ENCODE measurements around the gene CALML5.
"Not testable (repeated sequence)": the region's sequence is repeated elsewhere in the genome, so short reads cannot be mapped to it uniquely, and the experiment has no call there.

Gene CALML5

DNA sequence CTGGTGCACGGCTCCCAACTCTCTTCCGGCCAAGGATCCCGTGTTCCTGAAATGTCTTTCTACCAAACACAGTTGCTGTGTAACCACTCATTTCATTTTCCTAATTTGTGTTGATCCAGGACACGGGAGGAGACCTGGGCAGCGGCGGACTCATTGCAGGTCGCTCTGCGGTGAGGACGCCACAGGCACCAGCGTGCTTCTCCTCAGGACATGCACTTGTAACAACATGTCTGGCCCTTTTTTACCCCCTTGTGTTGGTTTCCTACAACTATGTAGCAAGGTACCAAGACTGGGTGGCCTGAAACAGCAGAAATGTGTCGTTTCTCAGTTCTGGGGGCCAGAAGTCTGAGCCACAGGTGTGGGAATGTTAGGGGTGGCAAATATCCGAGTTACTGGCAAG, 18.2 kb downstream of the CALML5 start:
- Histone ChIP-seq H3K9me3 (ENCODE audit: insufficient read depth, low read depth, low read length) (no peaks in the 10 kb centered on the region), H3K9ac (ENCODE audit: low read depth, low read length) (no peak overlapping the region), H3K27me3 (ENCODE audit: insufficient read depth, low read length) (no peaks in the 10 kb centered on the region), H3K4me1 (ENCODE audit: insufficient read depth, low read length) (peaks cover 13% of the 10 kb centered on the region), H3K27ac (ENCODE audit: low read length) (no peak overlapping the region), H3K4me3 (ENCODE audit: low read length) (no peak overlapping the region), H3K36me3 (ENCODE audit: insufficient read depth, low read depth, low read length) (no peaks in the 10 kb centered on the region)

DNA sequence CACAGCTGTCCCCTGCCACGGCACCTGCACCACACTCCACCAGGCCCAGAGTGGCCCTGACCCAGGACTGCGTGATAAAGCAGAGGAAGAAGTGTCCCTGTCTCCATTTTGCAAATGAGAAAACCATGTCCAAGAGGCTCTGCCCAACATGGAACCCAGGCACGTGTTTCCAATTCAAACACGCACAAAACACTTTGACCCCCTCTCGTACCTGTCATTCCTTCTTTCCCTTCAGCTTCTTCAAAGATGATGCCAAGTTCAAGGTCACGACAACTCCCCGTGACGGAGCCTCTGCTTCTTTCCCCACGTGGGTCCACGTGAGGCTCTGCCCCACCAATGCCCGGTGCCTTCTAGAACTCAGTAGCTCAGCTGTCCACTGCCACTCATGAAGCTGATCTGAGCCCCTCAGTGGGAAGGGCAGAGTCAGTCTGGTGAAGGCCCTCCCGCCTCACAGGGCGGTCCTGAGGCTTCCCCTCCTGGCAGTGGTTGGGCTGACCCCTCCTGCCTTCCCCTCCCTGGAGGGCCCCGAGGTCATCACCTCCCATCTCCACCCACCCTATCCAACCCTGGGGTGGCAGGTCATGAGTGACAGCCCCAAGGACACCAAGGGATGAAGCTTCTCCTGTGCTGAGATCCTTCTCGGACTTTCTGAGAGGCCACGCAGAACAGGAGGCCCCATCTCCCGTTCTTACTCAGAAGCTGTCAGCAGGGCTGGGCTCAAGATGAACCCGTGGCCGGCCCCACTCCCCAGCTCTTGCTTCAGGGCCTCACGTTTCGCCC, 19.0 kb downstream of the CALML5 start:
- H3K36me3 ChIP-seq (ENCODE audit: insufficient read depth, low read depth, low read length): no peaks in the 10 kb centered on the region
- no peaks in the 10 kb centered on the region for H3K27me3 ChIP-seq (ENCODE audit: insufficient read depth, low read length)
- peaks cover 15% of the 10 kb centered on the region for H3K4me1 ChIP-seq (ENCODE audit: insufficient read depth, low read length)
- H3K9ac ChIP-seq (ENCODE audit: low read depth, low read length): no peak overlapping the region
- no peak overlapping the region for H3K27ac ChIP-seq (ENCODE audit: low read length)
- no peak overlapping the region for H3K4me3 ChIP-seq (ENCODE audit: low read length)
- no peaks in the 10 kb centered on the region for H3K9me3 ChIP-seq (ENCODE audit: insufficient read depth, low read depth, low read length)

DNA sequence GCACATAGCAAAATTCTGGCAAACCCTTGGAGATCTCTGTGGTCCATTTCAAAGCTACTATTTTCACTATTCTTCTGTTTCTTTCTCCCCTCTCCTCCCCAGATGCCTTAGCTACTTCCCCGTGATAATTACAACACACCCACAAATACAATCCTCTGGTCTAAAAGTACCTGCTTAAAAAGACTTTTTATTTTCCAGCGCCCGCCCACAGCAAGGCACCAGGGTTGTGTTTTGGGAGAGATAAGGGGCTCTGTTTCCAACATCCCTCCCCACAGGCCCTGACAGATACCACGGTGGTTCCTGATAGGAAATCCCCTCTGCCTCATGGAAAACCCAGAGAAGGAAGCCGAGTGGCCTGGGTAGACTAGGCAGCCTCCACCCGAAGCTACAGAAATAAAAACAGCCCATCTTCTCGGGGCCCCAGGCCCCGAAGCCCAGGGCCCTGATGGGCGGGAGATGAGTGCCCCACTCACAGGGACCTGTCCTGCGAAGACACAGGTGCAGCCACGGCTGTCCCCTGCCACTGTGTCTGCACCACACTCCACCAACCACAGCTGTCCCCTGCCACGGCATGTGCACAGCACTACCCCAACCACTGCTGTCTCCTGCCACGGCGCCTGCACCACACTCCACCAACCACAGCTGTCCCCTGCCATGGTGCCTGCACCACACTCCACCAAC, 19.7 kb downstream of the CALML5 start:
- Histone ChIP-seq H3K4me1 (ENCODE audit: insufficient read depth, low read length) (peaks cover 15% of the 10 kb centered on the region), H3K9ac (ENCODE audit: low read depth, low read length) (no peak overlapping the region), H3K4me3 (ENCODE audit: low read length) (no peak overlapping the region), H3K36me3 (ENCODE audit: insufficient read depth, low read depth, low read length) (no peaks in the 10 kb centered on the region), H3K27me3 (ENCODE audit: insufficient read depth, low read length) (no peaks in the 10 kb centered on the region), H3K27ac (ENCODE audit: low read length) (no peak overlapping the region), H3K9me3 (ENCODE audit: insufficient read depth, low read depth, low read length) (no peaks in the 10 kb centered on the region)

DNA sequence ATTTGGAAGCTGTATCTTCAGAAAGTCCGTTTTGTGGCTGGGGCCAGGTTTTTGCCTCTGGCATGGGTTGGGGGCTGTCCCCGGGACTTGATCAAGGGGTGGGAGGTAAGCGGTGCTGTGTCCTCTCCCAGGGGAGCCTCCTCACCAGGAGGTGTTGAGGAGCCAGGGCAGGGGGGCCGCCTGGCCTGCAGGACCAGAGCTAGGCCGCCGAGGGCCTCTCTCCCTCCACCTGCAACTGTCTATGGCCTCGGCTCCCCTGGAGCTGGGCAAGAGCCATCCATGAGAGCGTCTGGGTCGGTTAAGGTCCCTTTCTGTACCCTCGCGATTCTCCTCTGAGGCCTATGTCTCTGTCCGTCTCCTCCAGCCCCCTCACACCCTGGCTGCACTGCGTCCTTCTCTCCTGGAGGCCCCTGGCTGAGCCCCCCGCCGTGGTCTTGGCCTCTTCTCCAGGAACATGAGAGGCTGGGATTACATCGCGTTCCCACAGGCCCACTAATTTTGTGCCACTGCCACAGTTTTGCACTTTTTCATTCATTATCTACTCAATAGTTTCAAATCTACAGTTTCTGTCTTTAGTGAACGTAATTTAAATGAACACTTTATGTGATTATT, 20.6 kb downstream of the CALML5 start:
- H3K27me3 ChIP-seq (ENCODE audit: insufficient read depth, low read length): no peaks in the 10 kb centered on the region
- H3K4me1 ChIP-seq (ENCODE audit: insufficient read depth, low read length): peaks cover 15% of the 10 kb centered on the region
- no peak overlapping the region for H3K27ac ChIP-seq (ENCODE audit: low read length)
- H3K36me3 ChIP-seq (ENCODE audit: insufficient read depth, low read depth, low read length): no peaks in the 10 kb centered on the region
- no peak overlapping the region for H3K9ac ChIP-seq (ENCODE audit: low read depth, low read length)
- no peaks in the 10 kb centered on the region for H3K9me3 ChIP-seq (ENCODE audit: insufficient read depth, low read depth, low read length)
- H3K4me3 ChIP-seq (ENCODE audit: low read length): no peak overlapping the region

GRCh38 chr10:5477948-5478693, 21.2 kb downstream of the CALML5 start:
- Histone ChIP-seq H3K27ac (ENCODE audit: low read length) (no peak overlapping the region), H3K4me1 (ENCODE audit: insufficient read depth, low read length) (peaks cover 15% of the 10 kb centered on the region), H3K36me3 (ENCODE audit: insufficient read depth, low read depth, low read length) (no peaks in the 10 kb centered on the region), H3K9me3 (ENCODE audit: insufficient read depth, low read depth, low read length) (no peaks in the 10 kb centered on the region), H3K27me3 (ENCODE audit: insufficient read depth, low read length) (no peaks in the 10 kb centered on the region), H3K4me3 (ENCODE audit: low read length) (no peak overlapping the region), H3K9ac (ENCODE audit: low read depth, low read length) (no peak overlapping the region; the same call in 1 of the 2 replicates)

- H3K9me3 ChIP-seq (ENCODE audit: insufficient read depth, low read depth, low read length): no peaks in the 10 kb centered on the region
Observed at GRCh38 chr10:5476918-5477525, 22.3 kb downstream of the CALML5 start.

GRCh38 chr10:5475974-5476807, 23.2 kb downstream of the CALML5 start:
- not testable (repeated sequence) for H3K36me3 ChIP-seq (ENCODE audit: insufficient read depth, low read depth, low read length); H3K27ac ChIP-seq (ENCODE audit: low read length); H3K9ac ChIP-seq (ENCODE audit: low read depth, low read length); H3K9me3 ChIP-seq (ENCODE audit: insufficient read depth, low read depth, low read length); H3K4me3 ChIP-seq (ENCODE audit: low read length); H3K27me3 ChIP-seq (ENCODE audit: insufficient read depth, low read length)
- H3K4me1 ChIP-seq (ENCODE audit: insufficient read depth, low read length): peaks cover 15% of the 10 kb centered on the region

More at GRCh38 chr10:5476918-5477525, 22.3 kb downstream of the CALML5 start:
- Histone ChIP-seq H3K36me3 (ENCODE audit: insufficient read depth, low read depth, low read length) (no peaks in the 10 kb centered on the region), H3K9ac (ENCODE audit: low read depth, low read length) (peak overlapping the region; percentile 65; the same call in 1 of the 2 replicates), H3K4me3 (ENCODE audit: low read length) (no peak overlapping the region), H3K27me3 (ENCODE audit: insufficient read depth, low read length) (no peaks in the 10 kb centered on the region), H3K4me1 (ENCODE audit: insufficient read depth, low read length) (peaks cover 15% of the 10 kb centered on the region), H3K27ac (ENCODE audit: low read length) (peak overlapping the region; percentile 89)

- not testable (repeated sequence) for H3K27me3 ChIP-seq (ENCODE audit: insufficient read depth, low read length); H3K9me3 ChIP-seq (ENCODE audit: insufficient read depth, low read depth, low read length); H3K9ac ChIP-seq (ENCODE audit: low read depth, low read length); H3K36me3 ChIP-seq (ENCODE audit: insufficient read depth, low read depth, low read length); H3K4me3 ChIP-seq (ENCODE audit: low read length); H3K27ac ChIP-seq (ENCODE audit: low read length)
- H3K4me1 ChIP-seq (ENCODE audit: insufficient read depth, low read length): peaks cover 15% of the 10 kb centered on the region
Observed at GRCh38 chr10:5475088-5475487, 24.3 kb downstream of the CALML5 start.

DNA sequence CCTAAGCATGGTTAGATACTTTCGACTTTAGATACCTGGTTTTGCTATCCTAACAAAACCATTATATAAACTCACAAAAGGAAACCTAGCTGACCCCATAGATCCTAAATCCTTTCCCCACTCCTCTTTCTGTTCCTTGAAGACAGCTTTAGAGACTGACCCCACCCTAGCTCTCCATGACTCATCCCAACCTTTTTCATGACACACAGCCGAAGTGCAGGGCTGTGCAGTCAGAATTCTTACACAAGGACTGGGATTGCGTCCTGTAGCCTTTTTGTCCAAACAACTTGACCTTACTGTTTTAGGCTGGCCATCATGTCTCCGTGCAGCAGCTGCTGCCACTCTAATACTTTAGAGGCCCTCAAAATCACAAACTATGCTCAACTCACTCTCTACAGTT, 24.7 kb downstream of the CALML5 start:
- H3K4me3 ChIP-seq (ENCODE audit: low read length): not testable (repeated sequence)

GRCh38 chr10:5470062-5470751, 29.2 kb downstream of the CALML5 start:
- H3K27me3 ChIP-seq (ENCODE audit: insufficient read depth, low read length): no peaks in the 10 kb centered on the region
- no peak overlapping the region for H3K27ac ChIP-seq (ENCODE audit: low read length)
- H3K36me3 ChIP-seq (ENCODE audit: insufficient read depth, low read depth, low read length): no peaks in the 10 kb centered on the region
- H3K4me3 ChIP-seq (ENCODE audit: low read length): no peak overlapping the region
- H3K9ac ChIP-seq (ENCODE audit: low read depth, low read length): no peak overlapping the region
- peaks cover 20% of the 10 kb centered on the region; the same call in 1 of the 2 replicates for H3K4me1 ChIP-seq (ENCODE audit: insufficient read depth, low read length)
- H3K9me3 ChIP-seq (ENCODE audit: insufficient read depth, low read depth, low read length): 0 out of 2 replicates have a peak, but pooled peaks cover 6% of the 10 kb centered on the region

More for the DNA sequence above, 24.7 kb downstream of the CALML5 start:
- not testable (repeated sequence) for H3K27ac ChIP-seq (ENCODE audit: low read length); H3K9ac ChIP-seq (ENCODE audit: low read depth, low read length); H3K9me3 ChIP-seq (ENCODE audit: insufficient read depth, low read depth, low read length); H3K36me3 ChIP-seq (ENCODE audit: insufficient read depth, low read depth, low read length); H3K27me3 ChIP-seq (ENCODE audit: insufficient read depth, low read length)
- peaks cover 15% of the 10 kb centered on the region for H3K4me1 ChIP-seq (ENCODE audit: insufficient read depth, low read length)
